Lung (tissue), 12 donors: Measurements from ENCODE around the gene TMEM231. TPM values are rescaled to one million over a fixed set of nuclear protein-coding genes. Genes with fewer than 3 reads are reported as not detected.
A peak's percentile ranks its signal among the peaks of the same experiment; 100 is the strongest.
"Not testable (repeated sequence)": the region's sequence is repeated elsewhere in the genome, so short reads cannot be mapped to it uniquely, and the experiment has no call there.

Experiments
- ATAC-seq: fragments of 200-7000 bp; cut with Tn5 transposase; one replicate; pipeline ENCODE4 v1.9.1; 2020; ENCODE audit warnings: moderate number of reproducible peaks; ENCODE audit not compliant: insufficient read depth, low FRiP score
- DNase-seq, 3 donors: peaks; one replicate each; pipeline ENCODE4 v3.0.0-alpha.2; 2013 to 2017
- H3K27ac ChIP-seq, 2 donors: one replicate each; pipeline ENCODE4 v1.5.1; 2013; ENCODE audit warnings: mild to moderate bottlenecking in 2 of 2, moderate library complexity in 2 of 2, control low read depth in 1 of 2, inconsistent platforms in 1 of 2, low read depth in 1 of 2, low read length in 1 of 2
- H3K27me3 ChIP-seq, 3 donors: one replicate each; pipeline ENCODE4 v1.5.1; 2013; ENCODE audit warnings: low read length in 2 of 3; ENCODE audit not compliant: control insufficient read depth in 3 of 3, insufficient read depth in 3 of 3
- H3K36me3 ChIP-seq, 4 donors: one replicate each; pipeline ENCODE4 v1.5.1; 2013; ENCODE audit warnings: low read length in 4 of 4, mild to moderate bottlenecking in 1 of 4, moderate library complexity in 1 of 4; ENCODE audit not compliant: control insufficient read depth in 4 of 4, insufficient read depth in 4 of 4
- H3K4me1 ChIP-seq, 5 donors: one replicate each; pipeline ENCODE4 v1.5.1; 2013; ENCODE audit warnings: low read length in 5 of 5, mild to moderate bottlenecking in 2 of 5, moderate library complexity in 1 of 5; ENCODE audit not compliant: control insufficient read depth in 5 of 5, insufficient read depth in 5 of 5
- H3K4me3 ChIP-seq: one replicate; pipeline ENCODE4 v1.5.1; 2013; ENCODE audit warnings: mild to moderate bottlenecking, control low read depth, moderate library complexity
- H3K9ac ChIP-seq, 2 donors: one replicate each; pipeline ENCODE4 v1.5.1; 2013; ENCODE audit warnings: low read length in 2 of 2, control low read depth in 1 of 2; ENCODE audit not compliant: insufficient read depth in 1 of 2
- H3K9me3 ChIP-seq, 4 donors: one replicate each; pipeline ENCODE4 v1.5.1; 2013; ENCODE audit warnings: low read length in 3 of 4, mild to moderate bottlenecking in 1 of 4, moderate library complexity in 1 of 4; ENCODE audit not compliant: control insufficient read depth in 4 of 4, insufficient read depth in 3 of 4
- CTCF ChIP-seq: IDR thresholded peaks from 2 replicates; pipeline ENCODE4 v1.5.1; 2012; ENCODE audit warnings: mild to moderate bottlenecking; ENCODE audit errors: control extremely low read depth, extremely low read depth
- WGBS, 2 donors: extraction: QIAGEN DNeasy Blood & Tissue Kit; methylation state at CpG; one replicate each; pipeline ENCODE4 v1.1.7; 2013; 5-methylcytosine and 5-hydroxymethylcytosine counted together
- polyA plus RNA-seq, 2 donors: library from polyadenylated mRNA; stranded (reverse); fragments of 200-250 nt; gene quantifications; one replicate each; pipeline ENCODE4 v1.2.1, GENCODE V29; 2013
- total RNA-seq, 2 donors: library from RNA; depleted of rRNA in 1 of 2; stranded (reverse); fragments of >200 nt in 1 of 2; gene quantifications; one replicate each; pipeline ENCODE4 v1.2.1, GENCODE V29; 2014 to 2021
- donor health status: control.
- donor health status: control.
- donor health status: Bipolar disorder and iron deficiency.
- donor health status: healthy.
- donor health status: DM: yes; HTN: yes; CAD: no.

TMEM231 gene
- total and polyA plus RNA-seq, 4 donors = 9.3 to 88.5 (median 35.2) TPM

DNA sequence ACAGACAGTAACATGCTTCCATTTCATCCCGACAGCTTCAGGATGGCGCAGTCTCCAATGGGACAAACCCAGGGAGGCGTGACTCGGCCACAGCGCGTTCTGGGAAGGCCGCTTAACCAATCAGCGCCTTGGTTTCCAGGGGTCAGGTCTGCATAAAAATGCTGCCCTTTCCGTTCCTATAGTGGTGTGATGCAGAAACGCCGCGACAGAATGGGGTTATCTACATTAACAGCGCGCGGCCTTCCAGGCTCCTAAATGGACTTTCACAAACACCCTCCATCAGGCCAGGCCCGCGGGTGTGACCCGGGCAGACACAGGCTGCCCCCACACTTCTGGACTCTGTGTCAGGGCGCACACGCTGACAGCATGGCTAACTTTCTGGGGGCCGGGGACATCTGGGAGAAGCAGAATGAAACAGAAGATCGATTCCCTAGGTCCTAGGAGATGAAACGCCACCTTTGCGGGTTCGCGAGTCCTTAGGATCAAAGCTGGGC, 792 bp downstream of the TMEM231 start:
- TF ChIP-seq CTCF = no peak
- peaks cover 0 to 12% (median 0%) of the 10 kb centered on the region in 5 donors for H3K4me1 ChIP-seq
- ATAC-seq = peak; percentile 78

GRCh38 chr16:75552951-75553350, 3.1 kb downstream of the TMEM231 start:
- no peak for TF ChIP-seq CTCF
- Histone ChIP-seq H3K4me1 (peaks cover 0 to 12% (median 0%) of the 10 kb centered on the region in 5 donors), H3K9me3 (no peaks in the 10 kb centered on the region), H3K27me3 (no peaks in the 10 kb centered on the region), H3K27ac (no peak overlapping the region), H3K9ac (no peak overlapping the region), H3K4me3 (no peak overlapping the region), H3K36me3 (no peaks in the 10 kb centered on the region)
- 50 to 66% methylated on average over 2 of the region's 2 CpGs for WGBS, 2 donors
- no peak for ATAC-seq
- DNase-seq = no peak

More for the DNA sequence above, 792 bp downstream of the TMEM231 start:
- Histone ChIP-seq H3K9ac (peak overlapping the region; percentile 76), H3K27me3 (peaks cover 0 to 2% (median 0%) of the 10 kb centered on the region in 3 donors), H3K4me3 (peak overlapping the region; percentile 65), H3K36me3 (no peaks in the 10 kb centered on the region), H3K27ac (peak overlapping the region; percentile 78 to 88), H3K9me3 (no peaks in the 10 kb centered on the region)
- peak; percentile 95 to 96 (median 95) for DNase-seq
- 1 to 2% methylated on average over 26 of the region's 26 CpGs for WGBS, 2 donors

DNA sequence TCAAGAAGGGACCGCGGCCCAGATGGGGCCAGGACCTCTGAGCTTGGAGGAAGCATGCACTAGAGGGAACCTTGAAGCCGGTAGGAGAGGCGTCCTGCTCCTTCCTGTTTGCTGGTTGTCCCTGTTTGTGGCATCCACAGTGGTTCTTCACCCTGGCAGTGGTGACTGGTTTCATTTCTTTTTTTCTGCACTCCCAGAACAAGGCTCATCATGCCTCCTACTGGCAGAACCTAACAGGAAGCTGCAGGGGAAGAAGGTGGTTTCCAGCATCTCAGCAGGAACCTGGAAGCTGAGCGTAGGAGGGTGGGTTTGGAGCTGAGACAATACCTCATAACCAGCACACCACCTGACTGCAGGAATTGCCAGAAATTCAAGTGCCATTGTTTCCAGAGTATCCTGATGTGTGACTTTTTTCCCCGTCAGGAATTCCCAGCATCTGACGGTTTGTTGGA, 5.8 kb downstream of the TMEM231 start:
- 49 to 53% methylated on average over 7 of the region's 7 CpGs for WGBS, 2 donors
- Histone ChIP-seq H3K4me1 (peaks cover 0 to 5% (median 0%) of the 10 kb centered on the region in 5 donors), H3K9me3 (no peaks in the 10 kb centered on the region), H3K4me3 (no peak overlapping the region), H3K27me3 (no peaks in the 10 kb centered on the region), H3K36me3 (no peaks in the 10 kb centered on the region), H3K9ac (no peak overlapping the region), H3K27ac (peak overlapping the region in 1 of 2 donors; percentile 49)
- peak; percentile 29 for TF ChIP-seq CTCF
- DNase-seq (peak in 2 of 3 donors; percentile 11 to 37), ATAC-seq (peak; percentile 39)

DNA sequence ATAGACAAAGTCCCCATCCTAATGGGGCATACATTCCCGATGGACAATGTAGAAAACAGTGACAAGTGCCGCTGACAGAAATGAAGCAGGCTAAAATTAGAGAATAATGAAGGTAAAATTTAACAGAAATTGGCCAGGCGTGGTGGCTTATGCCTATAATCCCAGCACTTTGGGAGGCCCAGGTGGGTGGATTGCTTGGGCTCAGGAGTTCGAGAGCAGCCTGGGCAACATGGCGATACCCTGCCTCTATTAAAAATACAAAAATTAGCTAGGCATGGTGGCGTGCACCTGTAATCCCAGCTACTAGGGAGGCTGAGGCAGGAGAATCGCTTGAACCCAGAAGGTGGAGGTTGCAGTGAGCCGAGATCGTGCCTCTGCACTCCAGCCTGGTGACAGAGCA, 7.6 kb downstream of the TMEM231 start:
- DNase-seq, ATAC-seq, H3K27me3 ChIP-seq, H3K9me3 ChIP-seq, H3K9ac ChIP-seq, H3K4me3 ChIP-seq, H3K36me3 ChIP-seq, H3K4me1 ChIP-seq, H3K27ac ChIP-seq: not testable (repeated sequence)
- whole genome bisulfite sequencing, 2 donors = 93 to 96% methylated on average over 9 of the region's 9 CpGs
